GM19099 (cell line): Measurements from ENCODE around the gene OR6M1.

ENCODE experiments used
- POLR2A ChIP-seq: IDR thresholded peaks from 3 replicates; pipeline ENCODE4 v1.6.1; 2011; ENCODE audit warnings: low read depth; ENCODE audit not compliant: insufficient read length; ENCODE audit errors: extremely low read depth

Gene OR6M1, protein sequence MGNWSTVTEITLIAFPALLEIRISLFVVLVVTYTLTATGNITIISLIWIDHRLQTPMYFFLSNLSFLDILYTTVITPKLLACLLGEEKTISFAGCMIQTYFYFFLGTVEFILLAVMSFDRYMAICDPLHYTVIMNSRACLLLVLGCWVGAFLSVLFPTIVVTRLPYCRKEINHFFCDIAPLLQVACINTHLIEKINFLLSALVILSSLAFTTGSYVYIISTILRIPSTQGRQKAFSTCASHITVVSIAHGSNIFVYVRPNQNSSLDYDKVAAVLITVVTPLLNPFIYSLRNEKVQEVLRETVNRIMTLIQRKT

DNA sequence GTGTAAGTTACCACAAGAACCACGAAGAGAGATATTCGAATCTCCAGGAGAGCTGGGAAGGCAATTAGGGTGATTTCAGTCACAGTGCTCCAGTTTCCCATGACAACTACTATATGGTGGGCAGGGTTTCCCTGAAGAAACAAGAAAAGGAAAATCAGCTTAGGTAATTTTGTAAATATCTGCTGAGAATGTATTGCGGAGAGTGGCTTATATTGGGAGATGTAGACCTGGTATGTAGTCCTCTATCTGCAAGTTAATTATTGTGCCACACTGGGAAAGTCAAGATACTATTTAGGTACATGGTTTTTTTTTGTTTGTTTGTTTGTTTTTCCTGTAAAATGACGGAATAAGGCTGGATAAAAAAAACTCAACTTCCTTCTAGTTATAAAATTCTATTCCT, at the start of gene OR6M1:
Gene OR6M1, minus strand, starts transcription at position 101 of the 400 bp plus-strand sequence. Its CDS starts 0 bp downstream, at position 101.
- TF ChIP-seq POLR2A, result no peak

DNA sequence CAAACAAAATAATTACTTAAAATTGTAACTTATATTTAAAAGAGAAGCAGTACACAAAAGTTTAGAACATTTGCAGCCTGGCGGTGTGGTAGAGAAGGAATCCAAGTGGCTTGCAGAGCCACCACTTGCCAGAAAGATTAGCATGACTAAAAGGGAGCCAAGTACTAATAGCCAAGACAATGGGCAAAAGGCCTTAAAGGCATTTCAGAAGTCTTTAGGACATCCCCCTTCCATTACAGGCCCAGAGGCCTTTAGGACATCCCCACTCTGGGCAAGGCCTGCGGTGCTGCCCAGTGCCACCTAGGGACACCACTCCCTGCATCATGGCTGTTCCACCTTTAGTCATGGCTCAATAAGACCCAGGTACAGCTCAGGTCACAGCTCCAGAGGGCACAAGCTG, 46.9 kb upstream of the OR6M1 start:
- no peak for TF ChIP-seq POLR2A

DNA sequence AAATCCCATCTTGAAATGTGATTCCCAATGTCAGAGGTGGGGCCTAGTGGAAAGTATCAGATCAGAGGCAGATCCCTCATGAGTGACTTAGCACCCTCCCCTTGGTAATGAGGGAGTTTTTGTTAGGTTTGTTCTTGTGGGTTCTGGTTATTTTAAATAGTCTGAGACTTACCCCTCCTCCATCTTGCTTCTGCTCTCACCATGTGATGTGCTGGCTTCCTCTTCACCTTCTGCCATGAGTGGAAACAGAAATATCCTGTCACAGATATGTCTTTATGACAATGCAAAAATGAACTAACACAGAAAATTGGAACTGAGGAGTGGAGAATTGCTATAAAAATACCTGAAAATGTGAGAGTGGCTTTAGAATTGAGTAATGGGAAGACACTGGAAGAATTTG, 46.2 kb upstream of the OR6M1 start:
- no peak for TF ChIP-seq POLR2A

- no peak for TF ChIP-seq POLR2A
Measured at GRCh38 chr11:123851110-123851509, 45.0 kb upstream of the OR6M1 start.

- TF ChIP-seq POLR2A, result no peak
Measured at GRCh38 chr11:123841174-123841573, 35.0 kb upstream of the OR6M1 start.

- TF ChIP-seq POLR2A, result no peak
Measured at GRCh38 chr11:123839131-123839530, 33.0 kb upstream of the OR6M1 start.

DNA sequence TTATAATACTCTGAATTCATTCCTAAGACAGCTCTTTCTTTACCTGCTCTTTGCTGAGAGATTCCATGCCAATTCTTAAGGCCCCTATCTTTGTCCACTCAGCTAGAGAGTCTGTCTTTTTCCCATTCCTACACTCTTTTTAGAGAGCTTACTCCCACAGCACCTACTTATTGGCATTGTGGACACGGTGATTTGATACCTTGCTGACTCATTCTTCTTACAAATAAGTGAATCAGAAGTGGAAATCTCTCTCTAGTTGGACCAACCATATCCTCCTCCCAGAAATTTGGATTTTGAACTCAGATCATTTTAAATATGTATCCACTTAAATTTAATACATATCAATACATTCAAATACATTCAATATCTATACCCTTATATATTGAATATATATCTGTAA, 32.5 kb upstream of the OR6M1 start:
- no peak for TF ChIP-seq POLR2A

- TF ChIP-seq POLR2A, result no peak
Measured at GRCh38 chr11:123838199-123838598, 32.0 kb upstream of the OR6M1 start.

DNA sequence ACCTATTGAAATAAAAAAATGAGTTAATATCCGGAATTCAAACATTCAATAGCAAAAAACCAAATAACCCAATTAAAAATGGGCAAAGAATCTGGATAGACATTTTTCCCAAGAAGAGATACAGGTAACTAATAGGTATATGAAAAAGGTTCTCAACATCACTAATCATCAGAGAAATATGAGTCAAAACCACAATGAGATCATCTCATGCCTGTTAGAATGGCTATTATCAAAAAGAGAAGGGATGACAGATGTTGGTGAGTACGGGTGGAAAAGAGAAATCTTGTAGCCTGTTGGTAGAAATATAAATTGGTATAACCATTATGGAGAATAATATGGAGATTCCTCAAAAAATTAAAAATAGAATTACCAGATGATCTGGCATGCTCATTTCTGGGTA, 26.9 kb upstream of the OR6M1 start:
- TF ChIP-seq POLR2A, result no peak

DNA sequence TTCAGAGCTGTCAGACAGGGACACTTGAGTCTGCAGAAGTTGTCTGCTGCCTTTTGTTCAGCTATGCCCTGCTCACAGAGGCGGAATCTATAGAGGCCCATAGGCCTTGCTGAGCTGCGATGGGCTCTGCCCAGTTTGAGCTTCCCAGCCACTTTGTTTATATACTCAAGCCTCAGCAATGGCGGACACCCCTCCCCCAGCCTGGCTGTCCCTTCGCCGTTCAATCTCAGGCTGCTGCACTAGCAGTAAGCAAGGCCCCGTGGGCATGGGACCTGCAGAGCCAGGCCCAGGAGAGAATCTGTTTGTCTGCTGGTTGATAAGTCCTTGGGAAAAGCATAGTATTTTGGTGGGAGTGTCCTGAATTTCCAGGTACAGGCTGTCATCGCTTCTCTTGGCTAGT, 23.6 kb upstream of the OR6M1 start:
- no peak for TF ChIP-seq POLR2A

GRCh38 chr11:123822599-123822998, 16.4 kb upstream of the OR6M1 start:
- no peak for TF ChIP-seq POLR2A

GRCh38 chr11:123822032-123822431, 15.9 kb upstream of the OR6M1 start:
- TF ChIP-seq POLR2A, result no peak

DNA sequence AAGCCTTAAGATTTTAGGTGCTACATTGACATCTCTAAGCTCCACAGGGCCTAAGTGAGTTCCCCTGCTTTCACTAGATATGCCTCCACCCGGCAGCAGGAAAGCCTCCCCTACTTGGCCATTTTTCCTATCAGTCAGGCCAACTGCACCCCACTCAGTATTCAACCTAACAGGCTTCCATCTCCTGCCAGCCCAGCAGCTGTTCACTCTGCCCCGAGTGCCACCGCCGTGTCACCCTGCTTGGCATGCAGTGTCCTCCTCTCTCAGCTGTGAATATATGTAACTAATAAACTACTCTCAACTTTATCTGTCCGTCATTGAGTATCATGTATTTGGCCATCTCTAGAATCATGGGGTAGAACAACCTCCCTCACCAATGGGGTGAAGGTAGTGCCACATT, 9.0 kb upstream of the OR6M1 start:
- TF ChIP-seq POLR2A, result no peak

GRCh38 chr11:123801765-123802164, 4.4 kb downstream of the OR6M1 start:
- no peak for TF ChIP-seq POLR2A

DNA sequence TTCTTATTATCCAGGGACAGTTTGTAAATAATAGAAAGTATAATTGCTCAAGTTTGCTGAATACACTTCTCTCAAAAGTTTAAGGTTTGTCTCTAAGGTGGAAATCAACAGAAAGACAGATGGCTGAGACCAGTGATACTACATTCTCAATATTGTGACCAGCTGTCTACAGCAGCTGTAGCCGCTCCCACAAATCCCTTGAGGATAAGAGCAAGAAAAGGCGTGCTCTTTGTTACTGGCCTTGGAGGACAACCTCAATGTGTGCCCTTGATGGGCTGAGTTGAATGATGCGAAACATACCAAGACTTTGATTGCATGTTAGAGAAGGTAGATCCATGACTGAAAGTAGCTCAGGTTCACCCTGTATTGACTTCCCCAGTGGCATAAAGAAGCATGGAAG, 6.1 kb downstream of the OR6M1 start:
- no peak for TF ChIP-seq POLR2A

DNA sequence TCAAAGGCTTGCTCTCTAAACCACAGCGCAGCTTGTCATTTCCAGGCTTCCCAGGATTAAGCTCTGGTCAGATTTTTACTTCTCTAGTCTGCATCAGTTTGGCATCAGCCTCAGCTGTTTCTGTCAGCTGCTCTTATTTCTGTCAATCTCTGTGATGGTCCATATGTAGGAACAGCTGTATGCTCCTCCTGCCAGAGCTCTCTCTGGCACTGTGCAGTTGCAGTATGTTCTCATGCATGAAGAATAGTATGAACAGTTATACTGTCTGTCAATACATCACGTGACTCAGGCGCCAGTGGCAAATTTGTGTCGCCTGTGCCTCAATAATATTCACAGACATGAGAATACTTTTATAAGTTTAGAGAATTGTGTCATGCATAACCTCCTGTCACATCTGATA, 6.7 kb downstream of the OR6M1 start:
- TF ChIP-seq POLR2A, result no peak

GRCh38 chr11:123798513-123799252, 7.5 kb downstream of the OR6M1 start:
- TF ChIP-seq POLR2A, result no peak

- no peak for TF ChIP-seq POLR2A
Measured at GRCh38 chr11:123798079-123798478, 8.1 kb downstream of the OR6M1 start.
